ENCODE measurements around the gene TRIM44.
"Not testable (repeated sequence)": the region's sequence is repeated elsewhere in the genome, so short reads cannot be mapped to it uniquely, and the experiment has no call there.

Gene TRIM44

GRCh38 chr11:35721651-35722282, 59.2 kb downstream of the TRIM44 start:
- DNase-seq = no peak

- DNase-seq = no peak
Observed at GRCh38 chr11:35722641-35723040, 60.1 kb downstream of the TRIM44 start.

DNA sequence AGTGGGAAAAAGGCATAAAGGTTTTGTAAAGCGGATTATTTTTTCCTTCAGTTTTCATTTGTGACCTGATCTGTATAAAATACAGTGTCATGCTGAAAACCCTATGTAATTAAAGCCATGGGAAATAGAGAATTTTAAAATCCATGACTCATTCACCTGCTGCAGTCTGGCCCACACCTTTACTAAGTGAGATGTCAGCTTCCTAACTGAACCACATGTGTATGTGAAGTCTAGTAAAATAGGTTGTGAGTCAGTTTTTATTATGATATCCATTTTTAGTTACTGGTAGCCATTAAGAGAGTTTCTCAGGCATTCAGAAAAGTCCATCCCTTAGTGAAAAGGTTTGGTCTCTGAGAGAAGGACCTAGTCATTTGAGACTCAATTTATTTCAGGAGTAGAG, 60.9 kb downstream of the TRIM44 start:
- DNase-seq = no peak

- no peak for DNase-seq
Observed at GRCh38 chr11:35723913-35724312, 61.3 kb downstream of the TRIM44 start.

- DNase-seq = no peak
Observed at GRCh38 chr11:35725885-35726284, 63.3 kb downstream of the TRIM44 start.

DNA sequence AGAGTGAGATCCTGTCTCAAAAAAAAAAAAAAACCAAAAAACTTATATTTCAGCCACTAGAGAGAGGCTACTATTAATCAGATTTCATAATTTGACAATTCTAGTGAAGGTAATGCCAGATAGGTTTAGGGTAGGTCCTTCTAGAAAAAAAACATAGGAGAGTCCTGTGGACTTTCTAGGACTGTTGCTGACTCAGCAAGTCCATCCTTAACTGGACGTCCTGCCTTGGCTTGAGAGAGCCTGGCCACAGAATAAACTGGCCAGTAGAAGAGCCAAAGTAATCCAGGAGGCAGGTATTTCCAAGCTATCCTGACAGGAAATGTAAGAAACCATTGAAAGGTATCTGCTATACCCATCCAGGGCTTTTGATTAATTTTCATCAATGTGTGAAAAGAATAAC, 64.6 kb downstream of the TRIM44 start:
- DNase-seq = no peak

DNA sequence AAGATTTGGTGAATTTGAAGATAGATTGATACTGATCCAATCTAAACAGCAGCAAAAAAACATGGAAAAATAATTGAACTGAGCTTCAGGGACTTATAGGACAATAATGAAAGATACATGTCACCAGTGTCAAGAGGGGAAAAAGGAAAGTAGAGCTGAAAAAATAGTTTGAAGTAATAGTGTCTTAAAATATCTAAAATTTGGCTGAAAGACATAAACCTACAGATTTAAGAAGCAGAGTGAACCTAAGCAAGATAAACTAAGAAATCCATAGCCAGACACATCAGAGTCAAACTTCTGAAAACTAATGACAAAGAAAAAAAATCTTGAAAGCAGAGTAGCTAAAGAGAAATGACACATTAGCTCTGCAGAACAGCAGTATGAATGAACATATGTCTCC, 67.7 kb downstream of the TRIM44 start:
- DNase-seq = no peak

GRCh38 chr11:35734669-35735410, 72.3 kb downstream of the TRIM44 start:
- DNase-seq = no peak

GRCh38 chr11:35735411-35735810, 72.8 kb downstream of the TRIM44 start:
- DNase-seq = no peak

GRCh38 chr11:35735903-35736302, 73.3 kb downstream of the TRIM44 start:
- no peak for DNase-seq

- no peak for DNase-seq
Observed at GRCh38 chr11:35736952-35737351, 74.4 kb downstream of the TRIM44 start.

- no peak for DNase-seq
Observed at GRCh38 chr11:35740061-35740799, 77.7 kb downstream of the TRIM44 start.

DNA sequence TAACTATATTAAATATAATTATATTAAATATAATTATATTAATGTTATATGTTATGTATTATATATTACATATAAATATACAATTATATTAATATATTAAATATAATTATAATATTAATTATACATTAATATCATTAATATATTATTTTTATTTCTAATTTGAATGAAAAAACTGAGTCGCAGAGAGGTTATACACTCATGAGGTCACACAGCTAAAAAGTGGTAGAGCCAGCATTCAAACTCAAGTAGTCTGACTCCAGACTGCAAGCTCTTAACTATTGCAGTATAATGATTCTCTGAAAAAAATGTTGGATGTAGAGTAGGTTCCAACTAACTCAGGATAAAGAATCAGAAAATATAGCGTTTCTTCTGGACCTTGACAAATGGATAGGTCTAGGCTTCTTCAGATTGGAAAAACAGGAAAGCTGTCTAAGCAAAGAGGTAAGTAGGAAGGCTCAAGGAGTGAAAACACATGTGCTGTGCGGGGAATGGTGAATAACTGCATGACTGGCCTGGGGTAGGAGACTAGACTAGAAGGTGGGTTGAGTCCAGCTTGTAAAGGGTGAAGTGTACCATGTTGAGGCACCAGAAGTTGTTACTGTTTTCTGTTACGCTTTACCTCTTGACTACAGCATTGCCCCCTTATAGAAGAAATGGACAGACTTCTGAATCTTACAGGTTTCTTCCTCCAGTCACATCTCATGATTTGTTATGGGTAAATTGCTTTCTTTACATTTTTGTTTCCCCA, 80.3 kb downstream of the TRIM44 start:
- no peak for DNase-seq

- no peak for DNase-seq
Observed at GRCh38 chr11:35746356-35747153, 84.0 kb downstream of the TRIM44 start.

DNA sequence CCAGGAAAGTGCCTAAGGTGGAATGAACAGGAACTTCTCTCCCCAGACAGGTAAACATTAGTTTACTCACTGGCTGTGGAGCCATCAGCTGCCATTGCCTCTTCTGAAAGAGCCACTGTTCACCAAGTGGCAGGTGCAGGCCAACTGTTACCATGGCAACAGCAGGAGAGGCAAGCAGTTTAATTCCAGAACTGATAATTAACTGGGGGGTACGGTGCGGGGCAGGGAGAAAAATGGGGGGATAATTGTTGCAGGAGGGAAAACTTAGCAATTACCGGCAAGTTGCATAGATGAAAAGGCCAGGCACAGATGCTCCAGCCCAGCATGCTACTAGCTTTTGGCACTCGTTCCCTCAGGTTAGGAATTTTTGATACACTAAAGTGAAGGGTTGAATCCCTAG, 85.1 kb downstream of the TRIM44 start:
- DNase-seq = peak; percentile 5

- DNase-seq = no peak
Observed at GRCh38 chr11:35748644-35749043, 86.1 kb downstream of the TRIM44 start.

GRCh38 chr11:35750315-35750714, 87.7 kb downstream of the TRIM44 start:
- no peak for DNase-seq

DNA sequence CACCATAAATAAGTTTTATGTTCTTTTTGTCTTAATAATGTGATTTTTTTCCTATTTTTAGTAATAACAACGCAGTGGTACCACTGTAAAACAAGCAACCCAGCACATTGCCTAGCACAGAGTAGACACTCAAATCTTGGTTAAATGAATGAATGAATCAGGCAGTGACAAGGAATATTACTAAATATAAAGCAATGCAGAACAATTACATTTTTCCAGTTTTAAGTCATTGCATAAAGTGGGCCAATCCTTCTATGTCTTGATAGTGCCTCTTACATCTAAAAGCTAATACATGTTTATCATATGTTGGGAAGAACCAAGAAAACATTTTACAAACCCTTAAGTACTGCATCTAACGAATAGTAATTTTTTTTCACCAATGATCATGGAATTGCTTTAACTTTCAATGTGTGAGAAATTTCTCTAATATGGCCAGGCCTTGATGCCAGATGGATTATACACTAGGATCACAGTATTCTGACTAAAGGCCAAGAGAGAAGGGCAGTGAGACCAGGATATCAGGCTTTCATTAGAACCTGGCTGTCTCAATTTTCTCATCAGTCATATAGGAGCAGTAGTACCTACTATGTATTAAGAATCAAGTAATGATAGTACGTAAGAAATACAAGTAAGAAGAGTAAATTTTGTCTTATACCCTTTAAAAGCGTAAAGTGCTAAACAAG, 88.5 kb downstream of the TRIM44 start:
- DNase-seq = no peak

GRCh38 chr11:35751664-35752061, 89.1 kb downstream of the TRIM44 start:
- DNase-seq = no peak

- DNase-seq = no peak
Observed at GRCh38 chr11:35752115-35752514, 89.5 kb downstream of the TRIM44 start.

DNA sequence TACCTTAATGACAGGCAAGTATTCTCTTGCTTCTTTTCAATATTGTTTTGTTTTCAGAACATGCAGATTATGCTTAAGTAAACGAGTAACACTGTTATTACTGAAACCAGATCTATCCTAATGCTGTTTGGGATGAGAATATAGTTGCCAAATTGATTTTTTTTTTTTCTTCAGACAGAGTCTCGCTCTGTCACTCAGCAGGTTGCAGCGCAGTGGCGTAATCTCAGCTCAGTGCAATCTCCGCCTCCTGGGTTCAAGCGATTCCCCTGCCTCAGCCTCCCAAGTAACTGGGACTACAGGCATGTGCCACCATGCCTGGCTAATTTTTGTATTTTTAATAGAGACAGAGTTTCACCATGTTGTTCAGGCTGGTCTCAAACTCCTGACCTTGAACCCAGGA, 91.0 kb downstream of the TRIM44 start:
- not testable (repeated sequence) for DNase-seq

DNA sequence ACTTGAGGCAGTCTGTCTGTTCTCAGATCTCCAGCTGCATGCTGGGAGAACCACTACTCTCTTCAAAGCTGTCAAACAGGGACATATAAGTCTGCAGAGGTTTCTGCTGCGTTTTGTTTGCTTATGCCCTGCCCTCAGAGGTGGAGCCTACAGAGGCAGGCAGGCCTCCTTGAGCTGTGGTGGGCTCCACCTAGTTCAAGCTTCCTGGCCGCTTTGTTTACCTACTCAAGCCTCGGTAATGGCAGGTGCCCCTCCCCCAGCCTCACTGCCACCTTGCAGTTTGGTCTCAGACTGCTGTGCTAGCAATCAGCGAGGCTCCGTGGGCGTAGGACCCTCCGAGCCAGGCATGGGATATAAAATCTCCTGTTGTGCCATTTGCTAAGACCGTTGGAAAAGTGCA, 97.4 kb downstream of the TRIM44 start:
- DNase-seq = not testable (repeated sequence)

Data from NCI-H1694 (cell line).